Measurements from ENCODE around the gene SLC26A11. TPM values are rescaled to one million over a fixed set of nuclear protein-coding genes. Genes with fewer than 3 reads are reported as not detected.

SLC26A11 gene
- total RNA-seq: 14.5 and 18.9 TPM in 2 replicates

DNA sequence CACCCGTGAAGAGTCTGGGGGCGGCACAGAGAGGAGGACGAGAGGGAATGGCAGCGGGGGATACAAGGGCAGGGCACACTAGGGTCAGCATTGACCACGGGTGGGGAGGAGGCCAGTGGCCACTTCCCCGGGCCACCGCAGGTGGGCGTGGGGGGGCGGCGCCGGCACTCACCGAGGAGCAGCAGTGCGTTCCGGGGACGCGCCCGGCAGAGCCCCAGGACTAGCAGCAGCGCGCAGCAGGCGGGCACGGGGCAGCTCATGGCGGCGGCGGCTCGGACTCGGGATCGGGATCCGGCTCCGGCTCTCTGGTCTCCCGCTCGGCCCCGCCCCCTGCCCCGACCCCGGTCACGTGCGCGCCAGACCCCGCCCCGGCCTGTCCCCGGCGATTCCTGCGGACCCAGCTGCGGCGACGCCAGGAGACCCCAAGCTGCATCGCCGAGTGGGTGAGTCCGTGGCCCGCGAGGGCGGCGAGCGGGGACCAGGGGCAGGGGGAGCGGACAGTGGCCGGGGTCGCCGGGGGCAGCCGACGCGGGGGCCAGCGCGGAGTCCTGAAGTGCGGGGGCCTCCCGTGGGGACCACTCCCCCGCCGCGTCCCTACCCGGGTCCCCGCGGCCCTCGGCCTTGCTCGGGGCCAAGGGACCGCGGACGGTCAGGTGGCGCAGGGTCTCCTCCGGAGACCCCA, at the start of gene SLC26A11, which contains the start of gene SGSH:
Gene SLC26A11 (plus strand): TSS at position 374 of the 682 bp plus-strand sequence. CDS start 1,134 bp downstream, outside the sequence.
Gene SGSH (minus strand): TSS at position 280 of the 682 bp plus-strand sequence. CDS start 20 bp downstream, at position 260.

DNA sequence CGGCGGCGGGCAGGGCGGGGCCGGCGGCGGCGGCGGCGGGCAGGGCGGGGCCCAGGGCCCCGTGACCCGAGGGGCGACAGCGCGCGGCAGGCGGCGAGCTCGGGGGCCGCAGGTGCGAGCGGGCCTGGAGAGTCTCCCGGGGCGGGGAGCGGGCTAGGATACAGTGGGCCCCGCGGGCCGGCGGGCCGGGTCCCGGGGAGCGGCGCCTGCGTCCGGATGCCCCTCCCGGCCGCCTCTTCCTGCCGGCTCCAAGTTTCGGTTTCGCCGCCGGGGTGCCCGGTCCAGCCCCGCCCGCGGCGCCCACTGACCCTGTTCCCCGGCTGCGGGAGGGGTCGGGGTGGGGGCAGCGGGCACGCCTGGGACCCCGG, 40.5 kb downstream of the SLC26A11 start, which contains the start of gene RNF213:
Gene RNF213 (plus strand): TSS at position 62 of the 368 bp plus-strand sequence. CDS start 2,830 bp downstream, outside the sequence.

Other genes starting within 250 kb of the SLC26A11 start
- 44.3 and 67.3 TPM in 2 replicates for gene TBC1D16, start 184.6 kb upstream of the SLC26A11 start, total RNA-seq
- 1.6 and 2.9 TPM in 2 replicates for gene CCDC40, start 183.8 kb upstream of the SLC26A11 start, total RNA-seq
- 40.4 and 49.3 TPM in 2 replicates for gene GAA, start 118.8 kb upstream of the SLC26A11 start, total RNA-seq
- gene EIF4A3, start 73.3 kb upstream of the SLC26A11 start, total RNA-seq: 71.9 and 81.8 TPM in 2 replicates
- 0.10 TPM in 1 of 2 replicates, not detected in the other for gene CARD14, start 50.4 kb upstream of the SLC26A11 start, total RNA-seq
- 25.0 and 33.0 TPM in 2 replicates for gene SGSH, start 94 bp upstream of the SLC26A11 start, total RNA-seq
- gene RNF213, start 40.4 kb downstream of the SLC26A11 start, total RNA-seq: 96.9 and 106 TPM in 2 replicates
- 20.6 and 21.6 TPM in 2 replicates for gene ENDOV, start 194.7 kb downstream of the SLC26A11 start, total RNA-seq